Measurements from ENCODE around the gene LTBP1.

DNA sequence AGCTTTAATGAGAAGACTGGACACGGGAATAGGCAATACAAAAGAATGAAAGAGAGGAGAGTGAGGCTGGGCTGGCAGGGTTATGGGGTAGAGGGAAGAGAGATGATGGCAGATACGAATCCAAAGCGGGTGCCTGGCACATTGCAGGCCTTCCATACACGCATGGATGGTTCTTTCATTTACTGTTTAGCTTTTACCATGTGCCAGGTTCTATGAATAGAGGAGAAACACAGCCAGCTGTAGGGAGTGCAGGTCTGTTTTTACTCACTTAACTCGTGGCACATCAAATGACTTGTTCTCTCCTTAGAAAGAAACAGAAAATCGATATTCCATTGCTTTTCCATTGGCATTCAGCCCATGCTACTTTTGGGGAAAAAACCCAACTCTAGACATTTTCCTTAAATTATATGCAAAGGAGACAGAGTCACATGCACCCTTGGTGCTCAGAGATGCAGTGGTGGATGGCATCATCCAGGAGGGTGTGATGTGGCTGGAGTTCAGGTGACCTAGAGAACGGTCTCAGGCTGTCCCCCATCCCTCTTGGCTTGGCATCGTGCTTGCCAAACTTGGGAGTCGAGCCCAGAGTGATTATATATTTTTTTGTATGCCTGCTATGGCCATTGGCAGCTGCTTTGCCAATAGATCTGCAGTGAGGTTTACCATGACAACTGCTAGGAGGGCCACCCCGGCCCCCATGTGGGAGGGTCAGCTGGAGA is 6.2 kb downstream of the LTBP1 start:
- TF ChIP-seq, protein P1, sequence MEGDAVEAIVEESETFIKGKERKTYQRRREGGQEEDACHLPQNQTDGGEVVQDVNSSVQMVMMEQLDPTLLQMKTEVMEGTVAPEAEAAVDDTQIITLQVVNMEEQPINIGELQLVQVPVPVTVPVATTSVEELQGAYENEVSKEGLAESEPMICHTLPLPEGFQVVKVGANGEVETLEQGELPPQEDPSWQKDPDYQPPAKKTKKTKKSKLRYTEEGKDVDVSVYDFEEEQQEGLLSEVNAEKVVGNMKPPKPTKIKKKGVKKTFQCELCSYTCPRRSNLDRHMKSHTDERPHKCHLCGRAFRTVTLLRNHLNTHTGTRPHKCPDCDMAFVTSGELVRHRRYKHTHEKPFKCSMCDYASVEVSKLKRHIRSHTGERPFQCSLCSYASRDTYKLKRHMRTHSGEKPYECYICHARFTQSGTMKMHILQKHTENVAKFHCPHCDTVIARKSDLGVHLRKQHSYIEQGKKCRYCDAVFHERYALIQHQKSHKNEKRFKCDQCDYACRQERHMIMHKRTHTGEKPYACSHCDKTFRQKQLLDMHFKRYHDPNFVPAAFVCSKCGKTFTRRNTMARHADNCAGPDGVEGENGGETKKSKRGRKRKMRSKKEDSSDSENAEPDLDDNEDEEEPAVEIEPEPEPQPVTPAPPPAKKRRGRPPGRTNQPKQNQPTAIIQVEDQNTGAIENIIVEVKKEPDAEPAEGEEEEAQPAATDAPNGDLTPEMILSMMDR (IDR thresholded peaks at IDR 0.05) = no peak
- TF ChIP-seq POLR2AphosphoS5 (IDR thresholded peaks at IDR 0.05) = no peak

All from suprapubic skin (tissue), 3 donors.